Coronary artery (tissue), 2 donors: ENCODE data around the gene DLG2.

Experiments
- DNase-seq: peaks from one replicate; pipeline ENCODE4 v3.0.0-alpha.2; 2017; ENCODE audit warnings: low spot score
- H3K27ac ChIP-seq, 2 donors: fragments of 200-600 bp; sonication (generic); one replicate each; pipeline ENCODE4 v1.5.1; 2016 to 2019
- H3K4me3 ChIP-seq: fragments of 200-600 bp; sonication (generic); 2 replicates; pipeline ENCODE4 v1.5.1; 2016; ENCODE audit warnings: mild to moderate bottlenecking, moderate library complexity
- TF ChIP-seq, protein P1 (sequence below): fragments of 200-600 bp; sonication (generic); IDR thresholded peaks from one replicate; pipeline ENCODE4 v1.5.1; 2019; ENCODE audit warnings: antibody characterized with exemption

Gene DLG2

GRCh38 chr11:85096939-85097338 lies 530.2 kb downstream of the DLG2 start:
- TF ChIP-seq, protein P1, sequence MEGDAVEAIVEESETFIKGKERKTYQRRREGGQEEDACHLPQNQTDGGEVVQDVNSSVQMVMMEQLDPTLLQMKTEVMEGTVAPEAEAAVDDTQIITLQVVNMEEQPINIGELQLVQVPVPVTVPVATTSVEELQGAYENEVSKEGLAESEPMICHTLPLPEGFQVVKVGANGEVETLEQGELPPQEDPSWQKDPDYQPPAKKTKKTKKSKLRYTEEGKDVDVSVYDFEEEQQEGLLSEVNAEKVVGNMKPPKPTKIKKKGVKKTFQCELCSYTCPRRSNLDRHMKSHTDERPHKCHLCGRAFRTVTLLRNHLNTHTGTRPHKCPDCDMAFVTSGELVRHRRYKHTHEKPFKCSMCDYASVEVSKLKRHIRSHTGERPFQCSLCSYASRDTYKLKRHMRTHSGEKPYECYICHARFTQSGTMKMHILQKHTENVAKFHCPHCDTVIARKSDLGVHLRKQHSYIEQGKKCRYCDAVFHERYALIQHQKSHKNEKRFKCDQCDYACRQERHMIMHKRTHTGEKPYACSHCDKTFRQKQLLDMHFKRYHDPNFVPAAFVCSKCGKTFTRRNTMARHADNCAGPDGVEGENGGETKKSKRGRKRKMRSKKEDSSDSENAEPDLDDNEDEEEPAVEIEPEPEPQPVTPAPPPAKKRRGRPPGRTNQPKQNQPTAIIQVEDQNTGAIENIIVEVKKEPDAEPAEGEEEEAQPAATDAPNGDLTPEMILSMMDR: no peak
- no peak for DNase-seq
- Histone ChIP-seq H3K27ac (no peak overlapping the region), H3K4me3 (no peak overlapping the region)

DNA sequence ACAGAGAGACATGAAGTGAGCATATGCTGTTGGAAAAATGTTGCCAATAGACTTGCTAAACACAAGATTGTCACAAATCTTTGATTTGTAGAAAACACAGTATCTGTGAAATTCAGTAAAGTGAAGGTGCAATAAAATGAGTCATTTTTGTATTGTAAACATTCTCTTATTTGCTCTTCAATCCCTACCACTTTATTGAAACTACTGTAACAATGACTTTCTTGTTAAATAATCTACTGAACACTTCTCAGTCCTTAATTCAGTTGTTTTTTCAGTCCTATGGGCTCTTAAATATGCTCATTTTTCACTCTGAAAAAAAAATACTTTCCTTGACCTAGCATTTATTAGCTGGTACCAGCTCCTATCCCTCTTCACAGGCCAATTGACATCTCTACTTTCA lies 531.9 kb downstream of the DLG2 start:
- H3K4me3 ChIP-seq: no peak overlapping the region
- TF ChIP-seq, protein P1: no peak
- no peak for DNase-seq
- H3K27ac ChIP-seq: no peak overlapping the region

DNA sequence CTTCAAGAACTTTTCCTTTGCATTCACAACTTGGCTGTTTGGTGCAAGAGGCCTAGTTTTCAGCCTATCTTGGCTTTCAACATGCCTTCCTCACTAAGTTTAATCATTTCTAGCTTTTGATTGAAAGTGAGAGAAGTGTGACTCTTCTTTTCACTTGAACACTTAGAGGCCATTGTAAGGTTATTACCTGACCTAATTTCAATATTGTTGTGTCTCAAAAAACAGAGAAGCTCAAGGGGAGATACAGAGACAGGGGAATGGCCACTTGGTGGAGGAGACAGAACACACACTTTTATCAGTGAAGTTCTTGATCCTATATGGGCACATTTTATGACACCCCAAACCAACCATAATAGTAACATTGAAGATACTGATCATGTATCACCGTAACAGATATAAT lies 532.3 kb downstream of the DLG2 start:
- no peak overlapping the region for H3K27ac ChIP-seq
- no peak overlapping the region for H3K4me3 ChIP-seq
- no peak for DNase-seq
- TF ChIP-seq, protein P1: no peak

DNA sequence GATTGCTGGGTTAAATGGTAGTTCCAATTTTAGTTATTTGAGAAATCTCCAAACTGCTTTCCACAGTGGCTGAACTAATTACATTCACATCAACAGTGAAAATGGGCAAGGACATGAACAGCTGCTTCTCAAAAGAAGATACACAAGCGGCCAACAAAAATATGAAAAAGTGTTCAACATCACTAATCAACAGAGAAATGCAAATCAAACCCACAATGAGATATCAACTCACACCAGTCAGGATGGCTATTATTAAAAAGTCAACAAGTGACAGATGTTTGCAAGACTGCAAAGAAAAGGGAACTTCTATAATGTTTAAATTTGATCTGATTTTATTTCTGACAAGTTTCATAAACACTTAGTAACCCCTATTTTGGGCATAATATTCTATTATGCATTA lies 537.5 kb downstream of the DLG2 start:
- H3K4me3 ChIP-seq: no peak overlapping the region
- TF ChIP-seq, protein P1: no peak
- no peak for DNase-seq
- no peak overlapping the region for H3K27ac ChIP-seq

- H3K4me3 ChIP-seq: no peak overlapping the region
- no peak for DNase-seq
- TF ChIP-seq, protein P1: no peak
Observed at GRCh38 chr11:85088286-85088685, 538.9 kb downstream of the DLG2 start.

GRCh38 chr11:85086504-85087284 lies 540.5 kb downstream of the DLG2 start:
- no peak for DNase-seq
- H3K27ac ChIP-seq: no peak overlapping the region
- no peak overlapping the region for H3K4me3 ChIP-seq
- TF ChIP-seq, protein P1: no peak

More at GRCh38 chr11:85088286-85088685, 538.9 kb downstream of the DLG2 start:
- no peak overlapping the region for H3K27ac ChIP-seq
